ENCODE measurements around the gene CDCA3. TPM values are rescaled to one million over a fixed set of nuclear protein-coding genes. Genes with fewer than 3 reads are reported as not detected.

Gene CDCA3
- total and polyA plus RNA-seq, 2 of the 13 experiments (the other 11 are each of a cell fraction or from before 2014, with no cell fraction given) = 32.7 to 56.5 TPM

DNA sequence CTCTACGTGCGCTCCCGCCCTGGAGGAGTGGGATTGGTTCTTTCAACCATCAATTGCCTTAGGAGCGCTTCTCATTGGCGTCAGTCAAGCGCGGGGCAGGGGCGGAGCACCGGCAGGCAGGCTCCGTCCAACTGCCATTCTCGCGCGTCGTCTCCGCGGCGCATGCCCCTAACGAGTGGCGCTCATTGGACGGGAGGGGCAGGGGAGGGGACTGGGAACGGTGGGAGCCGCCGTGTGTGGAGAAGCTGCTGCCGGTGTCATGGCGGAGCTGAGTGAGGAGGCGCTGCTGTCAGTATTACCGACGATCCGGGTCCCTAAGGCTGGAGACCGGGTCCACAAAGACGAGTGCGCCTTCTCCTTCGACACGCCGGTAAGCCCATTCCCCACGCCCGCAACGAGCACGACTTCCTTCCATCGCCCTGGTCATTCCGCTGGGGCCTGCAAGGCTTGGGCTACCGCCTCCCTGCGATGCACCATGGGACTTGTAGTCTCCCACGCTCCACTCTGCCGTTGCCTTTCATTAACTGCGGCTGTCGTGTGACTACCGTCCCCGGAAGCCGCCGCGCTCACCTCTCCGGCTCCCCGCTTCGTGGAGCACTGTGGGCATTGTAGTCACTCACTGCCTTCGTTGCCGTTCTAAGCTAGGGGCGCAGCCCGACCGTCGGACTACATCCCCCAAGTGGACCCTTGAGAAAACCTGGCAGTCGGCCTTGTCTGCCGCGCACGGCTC, 1.0 kb upstream of the CDCA3 start, which contains the start of gene USP5 (continued):
- TF ChIP-seq NFE2L1 (CRISPR knock-in tag; IDR thresholded peaks at IDR 0.05; ENCODE audit: borderline replicate concordance) (peak; percentile 72; the same call in 1 of the 2 replicates), WIZ (CRISPR knock-in tag; IDR thresholded peaks at IDR 0.05) (peak; percentile 61; the same call in 1 of the 2 replicates), MEF2D (CRISPR knock-in tag; IDR thresholded peaks at IDR 0.05) (peak; percentile 74), ZNF44 (CRISPR knock-in tag; IDR thresholded peaks at IDR 0.05) (no peak), ZNF839 (CRISPR knock-in tag; IDR thresholded peaks at IDR 0.05; ENCODE audit: borderline replicate concordance) (0 out of 2 replicates have a peak, but pooled peaks have one; percentile 33), SP1 (IDR thresholded peaks at IDR 0.05) (no peak), SP1 (CRISPR knock-in tag; IDR thresholded peaks at IDR 0.05) (peak; percentile 64), ZNF790 (CRISPR knock-in tag; IDR thresholded peaks at IDR 0.05; ENCODE audit: borderline replicate concordance) (no peak), PBX2 (CRISPR knock-in tag; IDR thresholded peaks at IDR 0.05) (peak; percentile 90), KMT2B (CRISPR knock-in tag; IDR thresholded peaks at IDR 0.05) (peak; percentile 73), ESRRA (CRISPR knock-in tag; IDR thresholded peaks at IDR 0.05; ENCODE audit: low read depth) (0 out of 2 replicates have a peak, but pooled peaks have one; percentile 51), STAG1 (CRISPR knock-in tag; IDR thresholded peaks at IDR 0.05) (no peak), ZNF24 (IDR thresholded peaks at IDR 0.05) (no peak), ZBTB20 (CRISPR knock-in tag; IDR thresholded peaks at IDR 0.05; ENCODE audit: borderline replicate concordance, low read depth) (peak; percentile 30; the same call in 1 of the 2 replicates)
- TF ChIP-seq, protein P1, sequence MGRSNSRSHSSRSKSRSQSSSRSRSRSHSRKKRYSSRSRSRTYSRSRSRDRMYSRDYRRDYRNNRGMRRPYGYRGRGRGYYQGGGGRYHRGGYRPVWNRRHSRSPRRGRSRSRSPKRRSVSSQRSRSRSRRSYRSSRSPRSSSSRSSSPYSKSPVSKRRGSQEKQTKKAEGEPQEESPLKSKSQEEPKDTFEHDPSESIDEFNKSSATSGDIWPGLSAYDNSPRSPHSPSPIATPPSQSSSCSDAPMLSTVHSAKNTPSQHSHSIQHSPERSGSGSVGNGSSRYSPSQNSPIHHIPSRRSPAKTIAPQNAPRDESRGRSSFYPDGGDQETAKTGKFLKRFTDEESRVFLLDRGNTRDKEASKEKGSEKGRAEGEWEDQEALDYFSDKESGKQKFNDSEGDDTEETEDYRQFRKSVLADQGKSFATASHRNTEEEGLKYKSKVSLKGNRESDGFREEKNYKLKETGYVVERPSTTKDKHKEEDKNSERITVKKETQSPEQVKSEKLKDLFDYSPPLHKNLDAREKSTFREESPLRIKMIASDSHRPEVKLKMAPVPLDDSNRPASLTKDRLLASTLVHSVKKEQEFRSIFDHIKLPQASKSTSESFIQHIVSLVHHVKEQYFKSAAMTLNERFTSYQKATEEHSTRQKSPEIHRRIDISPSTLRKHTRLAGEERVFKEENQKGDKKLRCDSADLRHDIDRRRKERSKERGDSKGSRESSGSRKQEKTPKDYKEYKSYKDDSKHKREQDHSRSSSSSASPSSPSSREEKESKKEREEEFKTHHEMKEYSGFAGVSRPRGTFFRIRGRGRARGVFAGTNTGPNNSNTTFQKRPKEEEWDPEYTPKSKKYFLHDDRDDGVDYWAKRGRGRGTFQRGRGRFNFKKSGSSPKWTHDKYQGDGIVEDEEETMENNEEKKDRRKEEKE (IDR thresholded peaks at IDR 0.05) = no peak
- TF ChIP-seq, protein P2, sequence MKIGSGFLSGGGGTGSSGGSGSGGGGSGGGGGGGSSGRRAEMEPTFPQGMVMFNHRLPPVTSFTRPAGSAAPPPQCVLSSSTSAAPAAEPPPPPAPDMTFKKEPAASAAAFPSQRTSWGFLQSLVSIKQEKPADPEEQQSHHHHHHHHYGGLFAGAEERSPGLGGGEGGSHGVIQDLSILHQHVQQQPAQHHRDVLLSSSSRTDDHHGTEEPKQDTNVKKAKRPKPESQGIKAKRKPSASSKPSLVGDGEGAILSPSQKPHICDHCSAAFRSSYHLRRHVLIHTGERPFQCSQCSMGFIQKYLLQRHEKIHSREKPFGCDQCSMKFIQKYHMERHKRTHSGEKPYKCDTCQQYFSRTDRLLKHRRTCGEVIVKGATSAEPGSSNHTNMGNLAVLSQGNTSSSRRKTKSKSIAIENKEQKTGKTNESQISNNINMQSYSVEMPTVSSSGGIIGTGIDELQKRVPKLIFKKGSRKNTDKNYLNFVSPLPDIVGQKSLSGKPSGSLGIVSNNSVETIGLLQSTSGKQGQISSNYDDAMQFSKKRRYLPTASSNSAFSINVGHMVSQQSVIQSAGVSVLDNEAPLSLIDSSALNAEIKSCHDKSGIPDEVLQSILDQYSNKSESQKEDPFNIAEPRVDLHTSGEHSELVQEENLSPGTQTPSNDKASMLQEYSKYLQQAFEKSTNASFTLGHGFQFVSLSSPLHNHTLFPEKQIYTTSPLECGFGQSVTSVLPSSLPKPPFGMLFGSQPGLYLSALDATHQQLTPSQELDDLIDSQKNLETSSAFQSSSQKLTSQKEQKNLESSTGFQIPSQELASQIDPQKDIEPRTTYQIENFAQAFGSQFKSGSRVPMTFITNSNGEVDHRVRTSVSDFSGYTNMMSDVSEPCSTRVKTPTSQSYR (CRISPR knock-in tag; IDR thresholded peaks at IDR 0.05; ENCODE audit: borderline replicate concordance) = 0 out of 2 replicates have a peak, but pooled peaks have one; percentile 3
- TF ChIP-seq, protein P3, sequence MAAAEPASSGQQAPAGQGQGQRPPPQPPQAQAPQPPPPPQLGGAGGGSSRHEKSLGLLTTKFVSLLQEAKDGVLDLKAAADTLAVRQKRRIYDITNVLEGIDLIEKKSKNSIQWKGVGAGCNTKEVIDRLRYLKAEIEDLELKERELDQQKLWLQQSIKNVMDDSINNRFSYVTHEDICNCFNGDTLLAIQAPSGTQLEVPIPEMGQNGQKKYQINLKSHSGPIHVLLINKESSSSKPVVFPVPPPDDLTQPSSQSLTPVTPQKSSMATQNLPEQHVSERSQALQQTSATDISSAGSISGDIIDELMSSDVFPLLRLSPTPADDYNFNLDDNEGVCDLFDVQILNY (CRISPR knock-in tag; conservative IDR thresholded peaks at IDR 0.05) = peak; percentile 9; the same call in 1 of the 2 replicates
- TF ChIP-seq, protein P4, sequence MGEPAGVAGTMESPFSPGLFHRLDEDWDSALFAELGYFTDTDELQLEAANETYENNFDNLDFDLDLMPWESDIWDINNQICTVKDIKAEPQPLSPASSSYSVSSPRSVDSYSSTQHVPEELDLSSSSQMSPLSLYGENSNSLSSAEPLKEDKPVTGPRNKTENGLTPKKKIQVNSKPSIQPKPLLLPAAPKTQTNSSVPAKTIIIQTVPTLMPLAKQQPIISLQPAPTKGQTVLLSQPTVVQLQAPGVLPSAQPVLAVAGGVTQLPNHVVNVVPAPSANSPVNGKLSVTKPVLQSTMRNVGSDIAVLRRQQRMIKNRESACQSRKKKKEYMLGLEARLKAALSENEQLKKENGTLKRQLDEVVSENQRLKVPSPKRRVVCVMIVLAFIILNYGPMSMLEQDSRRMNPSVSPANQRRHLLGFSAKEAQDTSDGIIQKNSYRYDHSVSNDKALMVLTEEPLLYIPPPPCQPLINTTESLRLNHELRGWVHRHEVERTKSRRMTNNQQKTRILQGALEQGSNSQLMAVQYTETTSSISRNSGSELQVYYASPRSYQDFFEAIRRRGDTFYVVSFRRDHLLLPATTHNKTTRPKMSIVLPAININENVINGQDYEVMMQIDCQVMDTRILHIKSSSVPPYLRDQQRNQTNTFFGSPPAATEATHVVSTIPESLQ (CRISPR knock-in tag; conservative IDR thresholded peaks at IDR 0.05) = no peak

Data from HepG2 (cell line).